ENCODE data around the gene TRDMT1. TPM values are rescaled to one million over a fixed set of nuclear protein-coding genes. Genes with fewer than 3 reads are reported as not detected.

The TRDMT1 gene
- total RNA-seq, 8 experiments from 2014 or later = 3.5 to 15.7 (median 10.0) TPM

GRCh38 chr10:17154116-17154515 lies 47.4 kb downstream of the TRDMT1 start:
- no peak for ATAC-seq (replicated peaks in 6 of 8)
- Histone ChIP-seq H3K27ac (no peak overlapping the region), H3K4me3 (no peak overlapping the region), H3K4me1 (replicated peaks in 1 of 2) (no peaks in the 10 kb centered on the region)
- in situ Hi-C loops (cut with MboI; ENCODE audit: low pct_unique_long_range_greater_than_20kb in 2 of 9, low sequenced_read_pairs in 9 of 9, unreplicated experiment in 9 of 9) = no loop called here

- Histone ChIP-seq H3K27ac (no peak overlapping the region), H3K4me1 (replicated peaks in 1 of 2) (peaks cover 0 to 2% of the 10 kb centered on the region in 2 donors), H3K4me3 (no peak overlapping the region)
- WGBS, 10 experiments = 80 to 100% (median 92%) methylated on average over 1 to 5 of the region's 5 CpGs; no CpG with 5 or more reads in 1 of the 10 experiments
- in situ Hi-C loops (cut with MboI; ENCODE audit: low pct_unique_long_range_greater_than_20kb in 2 of 9, low sequenced_read_pairs in 9 of 9, unreplicated experiment in 9 of 9) = no loop called here
- ATAC-seq (replicated peaks in 6 of 8) = no peak
These were observed 48.2 kb downstream of the TRDMT1 start for GRCh38 chr10:17153321-17153720.

- peaks cover 9 to 12% of the 10 kb centered on the region in 2 donors for H3K4me1 ChIP-seq (replicated peaks in 1 of 2)
These were observed 49.8 kb downstream of the TRDMT1 start for GRCh38 chr10:17151716-17152115.

GRCh38 chr10:17147884-17148489 lies 53.5 kb downstream of the TRDMT1 start:
- H3K4me3 ChIP-seq = no peak overlapping the region
- 52 to 100% (median 90%) methylated on average over 2 to 5 of the region's 5 CpGs for whole genome bisulfite sequencing, 10 experiments
- no peak overlapping the region for H3K27ac ChIP-seq
- peak in 1 of 8 experiments; percentile 47 for ATAC-seq (replicated peaks in 6 of 8)
- in situ Hi-C loops (cut with MboI; ENCODE audit: low pct_unique_long_range_greater_than_20kb in 2 of 9, low sequenced_read_pairs in 9 of 9, unreplicated experiment in 9 of 9) = no loop called here
- peaks cover 9 to 12% of the 10 kb centered on the region in 2 donors for H3K4me1 ChIP-seq (replicated peaks in 1 of 2)

More at GRCh38 chr10:17151716-17152115, 49.8 kb downstream of the TRDMT1 start:
- ATAC-seq (replicated peaks in 6 of 8) = peak in 1 of 8 experiments; percentile 29
- H3K4me3 ChIP-seq = no peak overlapping the region
- no peak overlapping the region for H3K27ac ChIP-seq
- 67 to 100% (median 85%) methylated on average over 1 of the region's 1 CpG; no CpG with 5 or more reads in 2 of the 10 experiments for WGBS, 10 experiments
- in situ Hi-C loops (cut with MboI; ENCODE audit: low pct_unique_long_range_greater_than_20kb in 2 of 9, low sequenced_read_pairs in 9 of 9, unreplicated experiment in 9 of 9) = no loop called here

- ATAC-seq (replicated peaks in 6 of 8) = peak in 1 of 8 experiments; percentile 70
- Histone ChIP-seq H3K4me1 (replicated peaks in 1 of 2) (peaks cover 9 to 12% of the 10 kb centered on the region in 2 donors), H3K27ac (no peak overlapping the region), H3K4me3 (no peak overlapping the region)
- WGBS, 10 experiments = 5 to 100% (median 81%) methylated on average over 1 to 3 of the region's 3 CpGs; no CpG with 5 or more reads in 4 of the 10 experiments
- in situ Hi-C loops (cut with MboI; ENCODE audit: low pct_unique_long_range_greater_than_20kb in 2 of 9, low sequenced_read_pairs in 9 of 9, unreplicated experiment in 9 of 9) = no loop called here
These were observed 54.6 kb downstream of the TRDMT1 start for GRCh38 chr10:17146892-17147291.

- in situ Hi-C loops (cut with MboI; ENCODE audit: low pct_unique_long_range_greater_than_20kb in 2 of 9, low sequenced_read_pairs in 9 of 9, unreplicated experiment in 9 of 9) = no loop called here
- H3K4me1 ChIP-seq (replicated peaks in 1 of 2) = peaks cover 9 to 14% of the 10 kb centered on the region in 2 donors
- no peak for ATAC-seq (replicated peaks in 6 of 8)
- no peak overlapping the region for H3K27ac ChIP-seq
- no peak overlapping the region for H3K4me3 ChIP-seq
- 86 to 100% (median 92%) methylated on average over 1 of the region's 1 CpG; no CpG with 5 or more reads in 5 of the 10 experiments for WGBS, 10 experiments
These were observed 56.2 kb downstream of the TRDMT1 start for GRCh38 chr10:17145239-17145638.

- peaks cover 12 to 19% of the 10 kb centered on the region in 2 donors for H3K4me1 ChIP-seq (replicated peaks in 1 of 2)
- ATAC-seq (replicated peaks in 6 of 8) = peak in 2 of 8 experiments; percentile 44 to 71
- in situ Hi-C loops (cut with MboI; ENCODE audit: low pct_unique_long_range_greater_than_20kb in 2 of 9, low sequenced_read_pairs in 9 of 9, unreplicated experiment in 9 of 9) = no loop called here
- WGBS, 10 experiments = 69 to 100% (median 90%) methylated on average over 1 to 5 of the region's 5 CpGs
- no peak overlapping the region for H3K27ac ChIP-seq
- H3K4me3 ChIP-seq = no peak overlapping the region
These were observed 56.7 kb downstream of the TRDMT1 start for GRCh38 chr10:17144757-17145156.

- Histone ChIP-seq H3K27ac (no peak overlapping the region), H3K4me3 (no peak overlapping the region), H3K4me1 (replicated peaks in 1 of 2) (peaks cover 15 to 24% of the 10 kb centered on the region in 2 donors)
- WGBS, 10 experiments = 90 to 100% (median 98%) methylated on average over 1 to 2 of the region's 2 CpGs
- in situ Hi-C loops (cut with MboI; ENCODE audit: low pct_unique_long_range_greater_than_20kb in 2 of 9, low sequenced_read_pairs in 9 of 9, unreplicated experiment in 9 of 9) = no loop called here
- no peak for ATAC-seq (replicated peaks in 6 of 8)
These were observed 57.4 kb downstream of the TRDMT1 start for GRCh38 chr10:17144032-17144431.

GRCh38 chr10:17143055-17143690 lies 58.3 kb downstream of the TRDMT1 start:
- no peak overlapping the region for H3K4me3 ChIP-seq
- in situ Hi-C loops (cut with MboI; ENCODE audit: low pct_unique_long_range_greater_than_20kb in 2 of 9, low sequenced_read_pairs in 9 of 9, unreplicated experiment in 9 of 9) = no loop called here
- 0 to 100% (median 88%) methylated on average over 1 to 3 of the region's 3 CpGs for WGBS, 10 experiments
- H3K27ac ChIP-seq = no peak overlapping the region
- peaks cover 23 to 28% of the 10 kb centered on the region in 2 donors for H3K4me1 ChIP-seq (replicated peaks in 1 of 2)
- ATAC-seq (replicated peaks in 6 of 8) = no peak

- Histone ChIP-seq H3K27ac (no peak overlapping the region), H3K4me3 (no peak overlapping the region), H3K4me1 (replicated peaks in 1 of 2) (peaks cover 21 to 32% of the 10 kb centered on the region in 2 donors)
- in situ Hi-C loops (cut with MboI; ENCODE audit: low pct_unique_long_range_greater_than_20kb in 2 of 9, low sequenced_read_pairs in 9 of 9, unreplicated experiment in 9 of 9) = no loop called here
- 100% methylated on average over 1 of the region's 1 CpG; no CpG with 5 or more reads in 1 of the 10 experiments for WGBS, 10 experiments
- ATAC-seq (replicated peaks in 6 of 8) = no peak
These were observed 59.8 kb downstream of the TRDMT1 start for GRCh38 chr10:17141504-17142229.

GRCh38 chr10:17140386-17140761 lies 61.1 kb downstream of the TRDMT1 start:
- Histone ChIP-seq H3K27ac (peak overlapping the region; percentile 62 to 72), H3K4me3 (no peak overlapping the region), H3K4me1 (replicated peaks in 1 of 2) (peaks cover 21 to 34% of the 10 kb centered on the region in 2 donors)
- no peak for ATAC-seq (replicated peaks in 6 of 8)
- in situ Hi-C loops (cut with MboI; ENCODE audit: low pct_unique_long_range_greater_than_20kb in 2 of 9, low sequenced_read_pairs in 9 of 9, unreplicated experiment in 9 of 9) = no loop called here

- no peak overlapping the region for H3K4me3 ChIP-seq
- peak in 5 of 8 experiments; percentile 23 to 45 (median 31) for ATAC-seq (replicated peaks in 6 of 8)
- H3K27ac ChIP-seq = peak overlapping the region in 1 of 2 donors; percentile 10
- in situ Hi-C loops (cut with MboI; ENCODE audit: low pct_unique_long_range_greater_than_20kb in 2 of 9, low sequenced_read_pairs in 9 of 9, unreplicated experiment in 9 of 9) = no loop called here
- peaks cover 27 to 40% of the 10 kb centered on the region in 2 donors for H3K4me1 ChIP-seq (replicated peaks in 1 of 2)
- 38 to 88% (median 71%) methylated on average over 2 to 5 of the region's 5 CpGs; no CpG with 5 or more reads in 2 of the 10 experiments for WGBS, 10 experiments
These were observed 62.9 kb downstream of the TRDMT1 start for GRCh38 chr10:17138460-17139042.

GRCh38 chr10:17134737-17135260 lies 66.7 kb downstream of the TRDMT1 start:
- Histone ChIP-seq H3K27ac (no peak overlapping the region), H3K4me1 (replicated peaks in 1 of 2) (peaks cover 25 to 38% of the 10 kb centered on the region in 2 donors), H3K4me3 (no peak overlapping the region)
- in situ Hi-C loops (cut with MboI; ENCODE audit: low pct_unique_long_range_greater_than_20kb in 2 of 9, low sequenced_read_pairs in 9 of 9, unreplicated experiment in 9 of 9) = no loop called here
- peak in 2 of 8 experiments; percentile 28 to 72 for ATAC-seq (replicated peaks in 6 of 8)

Data from motor neuron (in vitro differentiated cells).